ENCODE results near the gene ALAD. TPM values are rescaled to one million over a fixed set of nuclear protein-coding genes. Genes with fewer than 3 reads are reported as not detected.

Gene ALAD
- total and polyA plus RNA-seq, 2 of the 13 experiments (the other 11 are each of a cell fraction or from before 2014, with no cell fraction given), result 21.8 to 30.1 TPM

GRCh38 chr9:113401027-113401792, at the start of gene ALAD (continued):
- TF ChIP-seq HMGXB3 (CRISPR knock-in tag; IDR thresholded peaks at IDR 0.05; ENCODE audit: borderline replicate concordance) (no peak; the same call in 1 of the 2 replicates), IRX3 (CRISPR knock-in tag; IDR thresholded peaks at IDR 0.05; ENCODE audit: borderline replicate concordance, low read depth) (no peak), NR2F2 (IDR thresholded peaks at IDR 0.05; ENCODE audit: borderline replicate concordance, low read depth) (no peak), ZNF230 (CRISPR knock-in tag; IDR thresholded peaks at IDR 0.05) (peak; percentile 76; the same call in 1 of the 2 replicates), HNF4G (IDR thresholded peaks at IDR 0.05; ENCODE audit: borderline replicate concordance, low read depth, low read length) (no peak), HNF4G (CRISPR knock-in tag; IDR thresholded peaks at IDR 0.05; ENCODE audit: borderline replicate concordance, low read depth) (peak; percentile 30; the same call in 1 of the 2 replicates), HMG20B (CRISPR knock-in tag; conservative IDR thresholded peaks at IDR 0.05) (no peak), BRCA1 (CRISPR knock-in tag; IDR thresholded peaks at IDR 0.05) (peak; percentile 86), ZNF574 (CRISPR knock-in tag; IDR thresholded peaks at IDR 0.05) (peak; percentile 78), FIP1L1 (IDR thresholded peaks at IDR 0.05; ENCODE audit: borderline replicate concordance, insufficient read depth, low read depth, low read length) (no peak), ZNF160 (CRISPR knock-in tag; IDR thresholded peaks at IDR 0.05) (peak; percentile 68; the same call in 1 of the 2 replicates), RFX3 (CRISPR knock-in tag; IDR thresholded peaks at IDR 0.05) (no peak), ZNF776 (CRISPR knock-in tag; IDR thresholded peaks at IDR 0.05) (no peak), ZNF652 (CRISPR knock-in tag; IDR thresholded peaks at IDR 0.05; ENCODE audit: borderline replicate concordance, low read depth) (no peak), ZEB1 (IDR thresholded peaks at IDR 0.05; ENCODE audit: insufficient replicate concordance, low read depth) (no peak), CEBPG (CRISPR knock-in tag; IDR thresholded peaks at IDR 0.05) (peak; percentile 37), ZNF296 (CRISPR knock-in tag; conservative IDR thresholded peaks at IDR 0.05) (no peak), ZNF12 (CRISPR knock-in tag; IDR thresholded peaks at IDR 0.05) (0 out of 2 replicates have a peak, but pooled peaks have one; percentile 13), ZNF224 (CRISPR knock-in tag; IDR thresholded peaks at IDR 0.05) (no peak)
- TF ChIP-seq, protein P1, sequence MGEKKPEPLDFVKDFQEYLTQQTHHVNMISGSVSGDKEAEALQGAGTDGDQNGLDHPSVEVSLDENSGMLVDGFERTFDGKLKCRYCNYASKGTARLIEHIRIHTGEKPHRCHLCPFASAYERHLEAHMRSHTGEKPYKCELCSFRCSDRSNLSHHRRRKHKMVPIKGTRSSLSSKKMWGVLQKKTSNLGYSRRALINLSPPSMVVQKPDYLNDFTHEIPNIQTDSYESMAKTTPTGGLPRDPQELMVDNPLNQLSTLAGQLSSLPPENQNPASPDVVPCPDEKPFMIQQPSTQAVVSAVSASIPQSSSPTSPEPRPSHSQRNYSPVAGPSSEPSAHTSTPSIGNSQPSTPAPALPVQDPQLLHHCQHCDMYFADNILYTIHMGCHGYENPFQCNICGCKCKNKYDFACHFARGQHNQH (CRISPR knock-in tag; IDR thresholded peaks at IDR 0.05), result peak; percentile 61; the same call in 1 of the 2 replicates

Measured in HepG2 (cell line).